ENCODE results near the gene SH3RF3. TPM values are rescaled to one million over a fixed set of nuclear protein-coding genes. Genes with fewer than 3 reads are reported as not detected.

Gene SH3RF3
- total RNA-seq, 2 experiments from 2014 or later = 0.25 to 0.44 TPM

- ChIA-PET CTCF (no interaction called here), POLR2A (no interaction called here)
These were observed 65.6 kb downstream of the SH3RF3 start for GRCh38 chr2:109194620-109194937.

- POLR2A ChIA-PET = no interaction called here
- CTCF ChIA-PET = no interaction called here
These were observed 66.4 kb downstream of the SH3RF3 start for GRCh38 chr2:109195193-109196045.

- POLR2A ChIA-PET = no interaction called here
- CTCF ChIA-PET = no interaction called here
These were observed 67.3 kb downstream of the SH3RF3 start for GRCh38 chr2:109196081-109196875.

- POLR2A ChIA-PET = no interaction called here
These were observed 68.8 kb downstream of the SH3RF3 start for GRCh38 chr2:109197491-109198418.

GRCh38 chr2:109199790-109200189 lies 70.8 kb downstream of the SH3RF3 start:
- CTCF ChIA-PET = no interaction called here
- POLR2A ChIA-PET = no interaction called here

More at GRCh38 chr2:109197491-109198418, 68.8 kb downstream of the SH3RF3 start:
- CTCF ChIA-PET = no interaction called here

- ChIA-PET CTCF (interaction anchor here (0.6 kb wide), 1 partner anchor 10 kb away, joined by 4 read pairs; no protein-coding TSS in a partner anchor), POLR2A (no interaction called here)
These were observed 71.8 kb downstream of the SH3RF3 start for GRCh38 chr2:109200616-109201464.

GRCh38 chr2:109201465-109202327 lies 72.7 kb downstream of the SH3RF3 start:
- CTCF ChIA-PET = interaction anchor here (0.6 kb wide), 1 partner anchor 10 kb away, joined by 4 read pairs; no protein-coding TSS in a partner anchor
- POLR2A ChIA-PET = no interaction called here

- ChIA-PET POLR2A (no interaction called here), CTCF (no interaction called here)
These were observed 73.5 kb downstream of the SH3RF3 start for GRCh38 chr2:109202486-109202885.

- CTCF ChIA-PET = no interaction called here
- POLR2A ChIA-PET = no interaction called here
These were observed 74.4 kb downstream of the SH3RF3 start for GRCh38 chr2:109203246-109204011.

GRCh38 chr2:109204412-109204811 lies 75.4 kb downstream of the SH3RF3 start:
- ChIA-PET POLR2A (no interaction called here), CTCF (no interaction called here)

GRCh38 chr2:109205447-109205846 lies 76.4 kb downstream of the SH3RF3 start:
- ChIA-PET POLR2A (no interaction called here), CTCF (interaction anchor here (0.6 kb wide), 1 partner anchor 65 kb away, joined by 3 read pairs; no protein-coding TSS in a partner anchor)

GRCh38 chr2:109206569-109207146 lies 77.7 kb downstream of the SH3RF3 start:
- ChIA-PET POLR2A (no interaction called here), CTCF (interaction anchor here (0.6 kb wide), 1 partner anchor 72 kb away, joined by 3 read pairs; no protein-coding TSS in a partner anchor)

- ChIA-PET POLR2A (no interaction called here), CTCF (no interaction called here)
These were observed 78.2 kb downstream of the SH3RF3 start for GRCh38 chr2:109207176-109207575.

- ChIA-PET POLR2A (no interaction called here), CTCF (no interaction called here)
These were observed 79.3 kb downstream of the SH3RF3 start for GRCh38 chr2:109208071-109208950.

- POLR2A ChIA-PET = no interaction called here
- CTCF ChIA-PET = no interaction called here
These were observed 79.9 kb downstream of the SH3RF3 start for GRCh38 chr2:109208951-109209335.

- POLR2A ChIA-PET = no interaction called here
These were observed 80.4 kb downstream of the SH3RF3 start for GRCh38 chr2:109209412-109209811.

More at GRCh38 chr2:109209412-109209811, 80.4 kb downstream of the SH3RF3 start:
- CTCF ChIA-PET = no interaction called here

Data from activated CD8-positive, alpha-beta memory T cell treated with anti-CD3 and anti-CD28 coated beads for 36 hours (primary cell).